Endothelial cell of umbilical vein (primary cell): Measurements from ENCODE around the gene CHSY1.

Experiments used
- CTCF ChIP-seq, 2 donors: IDR thresholded peaks; 1 replicate in 1 of 2; 2 replicates in 1 of 2; pipeline ENCODE4 v1.5.1; 2011; ENCODE audit warnings: low read length in 2 of 2, mild to moderate bottlenecking in 2 of 2, moderate library complexity in 2 of 2, control low read depth in 1 of 2, inconsistent platforms in 1 of 2, low read depth in 1 of 2; ENCODE audit not compliant: insufficient read depth in 1 of 2; ENCODE audit errors: extremely low read depth in 1 of 2
- JUN ChIP-seq: IDR thresholded peaks from 2 replicates; pipeline ENCODE4 v1.6.1; 2011; ENCODE audit warnings: borderline replicate concordance, low read depth; ENCODE audit not compliant: insufficient read length, insufficient read depth
- POLR2A ChIP-seq: IDR thresholded peaks from 2 replicates; pipeline ENCODE4 v1.6.1; 2012; ENCODE audit warnings: low read depth, mild to moderate bottlenecking, control low read depth, low read length
- POLR2AphosphoS5 ChIP-seq: IDR thresholded peaks from 2 replicates; pipeline ENCODE4 v1.6.1; 2012; ENCODE audit warnings: low read depth, mild to moderate bottlenecking, control low read depth, low read length, moderate library complexity; ENCODE audit not compliant: insufficient read depth

DNA sequence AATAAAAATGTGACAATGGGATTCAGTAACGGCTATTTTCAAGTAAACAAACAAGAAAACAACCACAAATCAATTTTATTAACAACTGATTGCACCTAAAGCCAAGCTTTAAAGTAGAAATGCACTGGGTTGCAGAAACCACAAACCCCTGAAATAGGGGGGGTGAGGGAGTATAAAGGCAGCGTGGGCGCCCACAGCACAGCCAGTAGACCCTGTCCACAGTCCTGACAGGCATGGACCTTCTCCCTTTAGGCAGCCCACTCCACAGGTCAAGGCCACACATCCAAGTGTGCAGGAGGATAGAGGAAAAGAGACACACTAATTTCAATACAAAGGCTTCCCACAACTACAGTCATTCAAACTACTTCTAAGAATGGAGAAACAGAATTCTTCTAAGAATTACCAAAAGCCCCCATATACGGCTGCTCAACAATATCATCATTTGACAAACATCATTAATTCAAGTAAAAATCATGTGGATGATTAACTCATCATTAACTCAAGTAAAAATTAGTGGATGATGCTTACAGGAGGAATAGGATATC is 48.7 kb downstream of the CHSY1 start:
- no peak for TF ChIP-seq CTCF (IDR thresholded peaks at IDR 0.05; ENCODE audit: extremely low read depth in 1 of 2, insufficient read depth in 1 of 2, low read depth in 1 of 2, low read length in 2 of 2)
- no peak for TF ChIP-seq JUN
- no peak for TF ChIP-seq POLR2AphosphoS5
- no peak for TF ChIP-seq POLR2A
